SK-N-SH treated with all-trans-retinoic acid at 6 μM for 48 hours (cell line): ENCODE data around the gene MAPK8IP3.

Experiments
- ATAC-seq: fragments of 200-7000 bp; cut with Tn5 transposase; 3 replicates; pipeline ENCODE4 v1.9.1; 2020; ENCODE audit warnings: mild to moderate bottlenecking, moderate library complexity
- ARNTL ChIP-seq: fragments of 450-650 bp; formaldehyde crosslinking; IDR thresholded peaks from 2 replicates; pipeline ENCODE4 v1.5.0; 2020; ENCODE audit warnings: low read depth, mild to moderate bottlenecking, moderate library complexity, borderline replicate concordance
- BACH2 ChIP-seq: fragments of 250-450 bp; sonication (Bioruptor Pico); IDR thresholded peaks from 2 replicates; pipeline ENCODE4 v1.9.0; 2021; ENCODE audit warnings: mild to moderate bottlenecking, borderline replicate concordance
- CSDC2 ChIP-seq: fragments of 250-450 bp; sonication (Bioruptor Pico); IDR thresholded peaks from 2 replicates; pipeline ENCODE4 v1.5.0; 2020; ENCODE audit warnings: mild to moderate bottlenecking, moderate library complexity
- ESRRG ChIP-seq: fragments of 250-450 bp; sonication (Bioruptor Pico); IDR thresholded peaks from 2 replicates; pipeline ENCODE4 v1.6.1; 2021; ENCODE audit warnings: mild to moderate bottlenecking
- GLIS3 ChIP-seq: fragments of 250-450 bp; sonication (Bioruptor Pico); IDR thresholded peaks from 2 replicates; pipeline ENCODE4 v1.5.0; 2020; ENCODE audit warnings: mild to moderate bottlenecking, moderate library complexity
- ISL1 ChIP-seq: fragments of 250-450 bp; sonication (Bioruptor Pico); IDR thresholded peaks from 2 replicates; pipeline ENCODE4 v2.1.2; 2022; ENCODE audit warnings: mild to moderate bottlenecking, moderate library complexity
- OSR1 ChIP-seq: fragments of 250-450 bp; sonication (Bioruptor Pico); IDR thresholded peaks from 2 replicates; pipeline ENCODE4 v1.8.0; 2022; ENCODE audit warnings: moderate library complexity, mild to moderate bottlenecking, inconsistent platforms
- PPARA ChIP-seq: fragments of 250-450 bp; sonication (Bioruptor Pico); IDR thresholded peaks from 2 replicates; pipeline ENCODE4 v1.5.0; 2020; ENCODE audit warnings: mild to moderate bottlenecking, borderline replicate concordance
- SNAI2 ChIP-seq: fragments of 250-450 bp; sonication (Bioruptor Pico); IDR thresholded peaks from 2 replicates; pipeline ENCODE4 v1.5.0; 2020; ENCODE audit warnings: mild to moderate bottlenecking, moderate library complexity
- TCF4 ChIP-seq: fragments of 250-450 bp; sonication (Bioruptor Pico); IDR thresholded peaks from 2 replicates; pipeline ENCODE4 v1.8.0; 2021; ENCODE audit warnings: mild to moderate bottlenecking, moderate library complexity, borderline replicate concordance
- TOX ChIP-seq: fragments of 250-450 bp; sonication (Bioruptor Pico); IDR thresholded peaks from 2 replicates; pipeline ENCODE4 v1.8.0; 2021; ENCODE audit warnings: mild to moderate bottlenecking, moderate library complexity, borderline replicate concordance
- ZC3H10 ChIP-seq: fragments of 250-450 bp; sonication (Bioruptor Pico); IDR thresholded peaks from 2 replicates; pipeline ENCODE4 v1.5.1; 2021; ENCODE audit warnings: mild to moderate bottlenecking, moderate library complexity
- ZFP3 ChIP-seq: fragments of 250-450 bp; sonication (Bioruptor Pico); IDR thresholded peaks from 2 replicates; pipeline ENCODE4 v1.5.0; 2020; ENCODE audit warnings: mild to moderate bottlenecking, moderate library complexity
- ZFP30 ChIP-seq: fragments of 450-650 bp; formaldehyde crosslinking; IDR thresholded peaks from 2 replicates; pipeline ENCODE4 v1.5.0; 2022; ENCODE audit warnings: mild to moderate bottlenecking, moderate library complexity
- ZNF565 ChIP-seq: fragments of 450-650 bp; formaldehyde crosslinking; conservative IDR thresholded peaks from 2 replicates; pipeline ENCODE4 v1.5.0; 2020; ENCODE audit warnings: low read depth, mild to moderate bottlenecking, moderate library complexity
- ZNF70 ChIP-seq: fragments of 450-650 bp; formaldehyde crosslinking; IDR thresholded peaks from 2 replicates; pipeline ENCODE4 v1.5.0; 2020; ENCODE audit warnings: mild to moderate bottlenecking, moderate library complexity
- ZNF8 ChIP-seq: fragments of 450-650 bp; formaldehyde crosslinking; IDR thresholded peaks from 2 replicates; pipeline ENCODE4 v1.5.0; 2020; ENCODE audit warnings: mild to moderate bottlenecking, moderate library complexity
- TF ChIP-seq, protein P1 (sequence below): fragments of 250-450 bp; sonication (Bioruptor Pico); IDR thresholded peaks from 2 replicates; pipeline ENCODE4 v1.8.0; 2020; ENCODE audit warnings: mild to moderate bottlenecking, moderate library complexity, borderline replicate concordance
- TF ChIP-seq, protein P2 (sequence below): fragments of 250-450 bp; sonication (Bioruptor Pico); IDR thresholded peaks from 2 replicates; pipeline ENCODE4 v1.5.1; 2021; ENCODE audit warnings: mild to moderate bottlenecking, moderate library complexity
- TF ChIP-seq, protein P3 (sequence below): fragments of 250-450 bp; sonication (Bioruptor Pico); IDR thresholded peaks from 2 replicates; pipeline ENCODE4 v1.8.0; 2021; ENCODE audit warnings: low read depth, mild to moderate bottlenecking, moderate library complexity, borderline replicate concordance
- TF ChIP-seq, protein P4 (sequence below): fragments of 250-450 bp; sonication (Bioruptor Pico); IDR thresholded peaks from 2 replicates; pipeline ENCODE4 v1.5.0; 2020; ENCODE audit warnings: mild to moderate bottlenecking, moderate library complexity

MAPK8IP3 gene

DNA sequence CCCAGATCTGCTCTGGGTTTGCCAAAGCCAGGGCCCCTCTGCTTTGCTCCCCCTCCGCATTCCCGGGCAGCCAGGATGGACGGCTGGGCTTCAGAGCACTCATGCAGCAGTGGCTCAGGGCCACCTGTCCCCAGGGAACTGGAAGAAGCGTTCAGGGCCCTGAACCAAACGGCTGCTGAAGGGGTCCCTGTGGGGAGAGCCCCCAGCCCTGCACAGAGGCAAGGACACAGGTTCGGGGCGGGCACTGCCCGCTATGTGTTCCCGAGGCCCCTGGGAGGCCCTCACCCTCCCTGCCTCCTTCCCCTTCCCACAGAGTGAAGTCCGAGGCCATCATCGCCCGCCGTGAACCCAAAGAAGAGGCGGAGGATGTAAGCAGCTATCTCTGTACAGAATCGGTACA is 54.9 kb downstream of the MAPK8IP3 start:
- TF ChIP-seq BACH2 (CRISPR knock-in tag) (no peak), ZC3H10 (CRISPR knock-in tag) (no peak), ZFP3 (CRISPR knock-in tag) (no peak), SNAI2 (no peak), TCF4 (no peak), PPARA (no peak), ISL1 (no peak), OSR1 (CRISPR knock-in tag) (no peak), ZFP30 (CRISPR knock-in tag) (no peak), ESRRG (CRISPR knock-in tag) (no peak), ZNF70 (CRISPR knock-in tag) (no peak), ZNF565 (no peak), TOX (CRISPR knock-in tag) (no peak), ARNTL (no peak), GLIS3 (CRISPR knock-in tag) (no peak), CSDC2 (CRISPR knock-in tag) (no peak)
- TF ChIP-seq, protein P1, sequence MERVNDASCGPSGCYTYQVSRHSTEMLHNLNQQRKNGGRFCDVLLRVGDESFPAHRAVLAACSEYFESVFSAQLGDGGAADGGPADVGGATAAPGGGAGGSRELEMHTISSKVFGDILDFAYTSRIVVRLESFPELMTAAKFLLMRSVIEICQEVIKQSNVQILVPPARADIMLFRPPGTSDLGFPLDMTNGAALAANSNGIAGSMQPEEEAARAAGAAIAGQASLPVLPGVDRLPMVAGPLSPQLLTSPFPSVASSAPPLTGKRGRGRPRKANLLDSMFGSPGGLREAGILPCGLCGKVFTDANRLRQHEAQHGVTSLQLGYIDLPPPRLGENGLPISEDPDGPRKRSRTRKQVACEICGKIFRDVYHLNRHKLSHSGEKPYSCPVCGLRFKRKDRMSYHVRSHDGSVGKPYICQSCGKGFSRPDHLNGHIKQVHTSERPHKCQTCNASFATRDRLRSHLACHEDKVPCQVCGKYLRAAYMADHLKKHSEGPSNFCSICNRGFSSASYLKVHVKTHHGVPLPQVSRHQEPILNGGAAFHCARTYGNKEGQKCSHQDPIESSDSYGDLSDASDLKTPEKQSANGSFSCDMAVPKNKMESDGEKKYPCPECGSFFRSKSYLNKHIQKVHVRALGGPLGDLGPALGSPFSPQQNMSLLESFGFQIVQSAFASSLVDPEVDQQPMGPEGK (CRISPR knock-in tag) = no peak
- TF ChIP-seq, protein P2, sequence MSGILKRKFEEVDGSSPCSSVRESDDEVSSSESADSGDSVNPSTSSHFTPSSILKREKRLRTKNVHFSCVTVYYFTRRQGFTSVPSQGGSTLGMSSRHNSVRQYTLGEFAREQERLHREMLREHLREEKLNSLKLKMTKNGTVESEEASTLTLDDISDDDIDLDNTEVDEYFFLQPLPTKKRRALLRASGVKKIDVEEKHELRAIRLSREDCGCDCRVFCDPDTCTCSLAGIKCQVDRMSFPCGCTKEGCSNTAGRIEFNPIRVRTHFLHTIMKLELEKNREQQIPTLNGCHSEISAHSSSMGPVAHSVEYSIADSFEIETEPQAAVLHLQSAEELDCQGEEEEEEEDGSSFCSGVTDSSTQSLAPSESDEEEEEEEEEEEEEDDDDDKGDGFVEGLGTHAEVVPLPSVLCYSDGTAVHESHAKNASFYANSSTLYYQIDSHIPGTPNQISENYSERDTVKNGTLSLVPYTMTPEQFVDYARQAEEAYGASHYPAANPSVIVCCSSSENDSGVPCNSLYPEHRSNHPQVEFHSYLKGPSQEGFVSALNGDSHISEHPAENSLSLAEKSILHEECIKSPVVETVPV (CRISPR knock-in tag) = no peak
- TF ChIP-seq, protein P3, sequence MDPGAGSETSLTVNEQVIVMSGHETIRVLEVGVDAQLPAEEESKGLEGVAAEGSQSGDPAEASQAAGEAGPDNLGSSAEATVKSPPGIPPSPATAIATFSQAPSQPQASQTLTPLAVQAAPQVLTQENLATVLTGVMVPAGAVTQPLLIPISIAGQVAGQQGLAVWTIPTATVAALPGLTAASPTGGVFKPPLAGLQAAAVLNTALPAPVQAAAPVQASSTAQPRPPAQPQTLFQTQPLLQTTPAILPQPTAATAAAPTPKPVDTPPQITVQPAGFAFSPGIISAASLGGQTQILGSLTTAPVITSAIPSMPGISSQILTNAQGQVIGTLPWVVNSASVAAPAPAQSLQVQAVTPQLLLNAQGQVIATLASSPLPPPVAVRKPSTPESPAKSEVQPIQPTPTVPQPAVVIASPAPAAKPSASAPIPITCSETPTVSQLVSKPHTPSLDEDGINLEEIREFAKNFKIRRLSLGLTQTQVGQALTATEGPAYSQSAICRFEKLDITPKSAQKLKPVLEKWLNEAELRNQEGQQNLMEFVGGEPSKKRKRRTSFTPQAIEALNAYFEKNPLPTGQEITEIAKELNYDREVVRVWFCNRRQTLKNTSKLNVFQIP (CRISPR knock-in tag) = no peak
- TF ChIP-seq, protein P4, sequence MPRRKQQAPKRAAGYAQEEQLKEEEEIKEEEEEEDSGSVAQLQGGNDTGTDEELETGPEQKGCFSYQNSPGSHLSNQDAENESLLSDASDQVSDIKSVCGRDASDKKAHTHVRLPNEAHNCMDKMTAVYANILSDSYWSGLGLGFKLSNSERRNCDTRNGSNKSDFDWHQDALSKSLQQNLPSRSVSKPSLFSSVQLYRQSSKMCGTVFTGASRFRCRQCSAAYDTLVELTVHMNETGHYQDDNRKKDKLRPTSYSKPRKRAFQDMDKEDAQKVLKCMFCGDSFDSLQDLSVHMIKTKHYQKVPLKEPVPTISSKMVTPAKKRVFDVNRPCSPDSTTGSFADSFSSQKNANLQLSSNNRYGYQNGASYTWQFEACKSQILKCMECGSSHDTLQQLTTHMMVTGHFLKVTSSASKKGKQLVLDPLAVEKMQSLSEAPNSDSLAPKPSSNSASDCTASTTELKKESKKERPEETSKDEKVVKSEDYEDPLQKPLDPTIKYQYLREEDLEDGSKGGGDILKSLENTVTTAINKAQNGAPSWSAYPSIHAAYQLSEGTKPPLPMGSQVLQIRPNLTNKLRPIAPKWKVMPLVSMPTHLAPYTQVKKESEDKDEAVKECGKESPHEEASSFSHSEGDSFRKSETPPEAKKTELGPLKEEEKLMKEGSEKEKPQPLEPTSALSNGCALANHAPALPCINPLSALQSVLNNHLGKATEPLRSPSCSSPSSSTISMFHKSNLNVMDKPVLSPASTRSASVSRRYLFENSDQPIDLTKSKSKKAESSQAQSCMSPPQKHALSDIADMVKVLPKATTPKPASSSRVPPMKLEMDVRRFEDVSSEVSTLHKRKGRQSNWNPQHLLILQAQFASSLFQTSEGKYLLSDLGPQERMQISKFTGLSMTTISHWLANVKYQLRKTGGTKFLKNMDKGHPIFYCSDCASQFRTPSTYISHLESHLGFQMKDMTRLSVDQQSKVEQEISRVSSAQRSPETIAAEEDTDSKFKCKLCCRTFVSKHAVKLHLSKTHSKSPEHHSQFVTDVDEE (CRISPR knock-in tag) = no peak
- TF ChIP-seq, all 23 proteins: peak for 0
- no peak for ATAC-seq

DNA sequence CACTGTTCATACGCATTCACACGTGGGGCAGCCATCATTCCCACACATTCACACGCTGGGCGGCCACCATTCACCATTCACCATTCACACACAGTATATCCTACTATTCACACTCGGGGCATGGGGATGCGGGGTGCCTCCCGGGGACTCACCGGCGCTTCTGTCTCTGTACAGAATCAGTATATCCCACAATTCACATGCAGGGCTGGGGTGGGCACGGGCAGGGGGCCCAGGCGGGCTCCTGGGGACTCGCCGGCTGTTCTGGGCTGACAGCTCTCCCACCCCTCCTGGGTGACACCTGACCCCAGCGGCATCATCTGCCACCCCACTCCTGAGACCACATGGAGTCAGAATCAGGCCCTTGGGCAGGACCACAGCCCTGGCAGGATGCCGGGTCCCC is 55.8 kb downstream of the MAPK8IP3 start:
- TF ChIP-seq, protein P4 (CRISPR knock-in tag) = no peak
- TF ChIP-seq OSR1 (CRISPR knock-in tag) = no peak
- TF ChIP-seq, protein P1 (CRISPR knock-in tag) = no peak
- no peak for TF ChIP-seq ZNF8 (CRISPR knock-in tag)
- TF ChIP-seq, all 23 proteins: peak for 0
- no peak for ATAC-seq
